HG02973 (cell line): ENCODE results near the gene MYBPC3.
"Not testable (repeated sequence)": the region's sequence is repeated elsewhere in the genome, so short reads cannot be mapped to it uniquely, and the experiment has no call there.

ENCODE experiments used
- ATAC-seq: cut with Tn5 transposase; IDR thresholded peaks from one replicate; pipeline ENCODE4 v1.9.1; 2021; ENCODE audit warnings: moderate library complexity; ENCODE audit not compliant: unreplicated experiment

MYBPC3 gene

DNA sequence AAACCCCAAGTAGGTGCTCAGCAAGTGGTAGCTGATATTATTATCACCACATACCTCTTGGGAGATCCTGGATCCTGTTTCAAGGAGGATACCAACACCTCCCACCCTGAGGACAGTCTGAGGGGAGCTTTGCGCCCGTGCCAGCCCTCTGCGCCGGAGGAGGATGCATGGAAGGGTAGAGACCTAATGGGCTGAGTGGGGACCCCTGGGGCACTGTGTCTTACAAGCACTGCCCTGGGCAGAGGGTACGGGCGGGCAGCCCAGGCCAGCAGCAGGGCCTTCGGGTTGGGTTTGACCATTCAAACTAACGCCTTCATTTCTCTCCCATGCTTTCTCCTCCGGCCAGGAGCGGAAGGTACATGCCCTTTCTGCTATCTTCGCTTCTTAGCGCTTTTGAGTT lies 26.3 kb downstream of the MYBPC3 start:
- no peak for ATAC-seq

DNA sequence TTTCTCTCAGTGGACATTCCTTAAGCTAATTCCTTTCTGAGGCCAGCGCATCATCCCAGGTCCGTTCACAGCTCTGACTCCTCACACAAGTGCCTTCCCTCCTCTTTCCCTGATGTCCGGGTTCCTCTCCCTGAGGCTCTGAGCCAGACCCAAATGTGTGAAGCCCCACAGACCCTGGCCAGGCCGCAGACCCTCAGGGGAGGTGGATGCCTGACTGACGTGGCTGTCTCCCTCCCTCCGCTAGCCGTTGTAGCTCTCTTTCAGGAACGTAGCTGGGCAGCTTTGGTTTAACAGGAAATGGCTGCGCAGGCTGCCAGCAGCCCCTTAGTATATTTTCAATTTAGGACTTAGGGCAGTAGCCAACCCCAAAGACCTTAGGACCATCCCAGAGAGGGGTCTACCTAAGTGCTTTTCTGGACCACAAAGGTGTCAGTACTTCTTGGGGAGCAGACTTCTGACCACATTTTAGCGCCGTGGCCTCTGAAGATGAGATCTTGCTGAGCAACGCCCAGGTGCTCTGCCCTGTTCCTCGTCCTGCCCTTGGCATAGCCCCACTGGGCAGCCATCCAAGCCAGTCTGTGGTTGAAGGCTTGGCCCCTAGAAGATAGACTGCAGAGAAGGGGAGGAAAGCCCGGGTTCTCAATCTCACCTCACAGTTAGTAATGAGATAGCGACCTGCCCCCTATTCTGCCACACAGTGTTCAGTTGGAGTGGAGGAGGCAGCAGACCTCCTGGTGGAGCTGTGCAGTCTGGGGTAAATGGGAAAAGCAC lies 27.0 kb downstream of the MYBPC3 start:
- no peak for ATAC-seq

DNA sequence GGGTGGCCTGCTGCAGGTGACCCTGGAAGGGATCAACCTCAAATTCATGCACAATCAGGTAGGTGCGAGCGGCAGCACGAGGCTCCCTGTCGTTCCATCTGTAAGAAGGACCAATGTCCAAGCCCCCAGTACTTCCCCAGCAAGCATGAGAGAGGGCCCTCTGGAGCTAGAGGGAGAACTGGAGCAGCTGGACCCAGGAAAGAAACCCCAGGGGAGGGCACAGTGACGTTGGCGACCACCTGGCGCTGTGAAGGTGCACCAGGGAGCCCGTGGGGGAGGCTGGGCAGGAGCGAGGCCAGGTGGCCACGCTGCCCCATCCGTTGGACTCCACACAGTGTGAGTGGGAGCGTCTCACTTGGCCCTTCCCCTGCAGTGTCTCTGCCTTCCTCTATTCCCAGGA lies 28.0 kb downstream of the MYBPC3 start:
- no peak for ATAC-seq

DNA sequence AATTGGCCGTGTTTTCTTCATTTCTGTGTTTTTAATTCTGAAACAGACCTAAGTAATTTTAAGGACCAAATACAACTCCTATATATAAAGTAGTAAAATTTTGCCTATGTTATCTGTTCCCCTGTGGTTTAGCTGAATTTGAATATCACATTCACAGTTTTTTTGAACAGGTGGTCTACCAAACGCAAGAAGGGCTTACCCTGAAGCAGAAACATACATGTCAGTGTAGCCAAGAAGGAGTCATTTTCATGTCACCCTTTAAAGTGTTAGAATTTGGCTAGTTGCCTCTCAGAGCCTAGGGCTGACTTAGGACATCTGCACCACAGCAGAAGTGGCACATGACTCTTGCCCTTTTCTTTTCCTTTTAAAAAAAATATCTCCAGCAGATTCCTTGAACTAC lies 34.3 kb downstream of the MYBPC3 start:
- ATAC-seq, result no peak

DNA sequence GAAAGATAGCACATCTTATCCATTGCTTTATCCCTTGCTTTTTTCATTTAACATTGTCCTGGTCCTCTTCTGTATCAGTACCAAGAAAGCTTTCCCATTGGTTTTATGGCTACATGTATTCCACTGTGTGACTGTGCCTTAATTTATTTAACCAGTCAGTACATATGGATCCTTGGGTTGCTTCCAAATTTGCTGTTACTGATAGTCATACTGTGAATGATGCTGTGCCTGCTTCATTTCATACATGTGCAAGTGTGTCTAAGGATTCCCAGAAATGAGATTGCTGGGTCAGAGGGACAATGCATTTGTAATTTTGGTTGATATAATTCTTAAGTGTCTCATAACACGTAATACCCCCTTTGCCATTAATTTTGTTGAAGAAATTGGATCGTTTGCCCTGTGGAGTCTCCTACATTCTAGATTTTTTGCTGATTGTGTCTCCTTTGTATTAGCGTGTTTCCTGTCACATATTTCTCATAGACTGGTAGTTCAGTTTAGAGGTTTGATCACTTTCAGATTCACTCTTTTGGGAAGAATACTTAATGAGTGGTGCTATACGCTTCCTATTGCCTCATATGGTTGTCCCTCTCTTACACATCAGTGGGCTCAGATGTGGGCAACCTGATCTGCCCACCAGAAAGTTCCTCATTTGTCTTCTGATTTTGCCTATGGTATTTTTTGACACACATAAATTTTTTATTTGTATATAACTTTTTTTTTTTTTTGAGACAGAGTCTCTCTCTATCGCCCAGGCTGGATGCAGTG lies 35.3 kb downstream of the MYBPC3 start:
- ATAC-seq, result no peak

DNA sequence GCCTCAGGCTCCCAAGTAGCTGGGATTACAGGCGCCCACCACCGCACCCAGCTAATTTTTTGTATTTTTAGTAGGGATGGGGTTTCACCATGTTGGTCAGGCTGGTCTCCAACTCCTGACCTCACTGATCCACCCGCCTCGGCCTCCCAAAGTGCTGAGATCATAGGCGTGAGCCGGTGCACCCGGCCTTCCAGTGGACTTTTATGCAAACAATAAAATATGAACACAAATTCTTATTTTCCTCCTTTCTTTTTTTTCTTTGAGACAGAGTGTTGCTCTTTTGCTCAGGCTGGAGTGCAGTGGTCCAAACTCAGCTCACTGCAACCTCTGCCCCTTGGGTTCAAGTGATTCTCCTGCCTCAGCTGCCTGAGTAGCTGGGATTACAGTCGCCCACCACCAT lies 36.0 kb downstream of the MYBPC3 start:
- not testable (repeated sequence) for ATAC-seq

DNA sequence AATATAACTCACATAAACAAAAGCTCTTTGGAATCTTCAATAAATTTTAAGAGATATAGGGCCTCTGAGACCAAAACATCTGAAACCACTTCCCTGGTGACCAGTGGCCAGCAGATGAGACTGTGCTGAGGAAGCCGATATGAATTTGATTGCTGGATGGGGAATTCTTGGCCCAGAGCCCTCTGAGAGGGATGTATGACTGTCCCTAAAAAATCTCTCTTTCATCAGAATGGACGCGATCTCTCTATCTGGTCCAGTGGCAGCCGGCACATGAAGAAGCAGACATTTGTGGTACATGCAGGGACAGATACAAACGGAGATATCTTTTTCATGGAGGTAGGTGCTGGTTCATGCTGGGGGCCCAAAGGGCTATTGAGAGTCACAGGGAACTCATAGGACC lies 37.5 kb downstream of the MYBPC3 start:
- ATAC-seq, result no peak

DNA sequence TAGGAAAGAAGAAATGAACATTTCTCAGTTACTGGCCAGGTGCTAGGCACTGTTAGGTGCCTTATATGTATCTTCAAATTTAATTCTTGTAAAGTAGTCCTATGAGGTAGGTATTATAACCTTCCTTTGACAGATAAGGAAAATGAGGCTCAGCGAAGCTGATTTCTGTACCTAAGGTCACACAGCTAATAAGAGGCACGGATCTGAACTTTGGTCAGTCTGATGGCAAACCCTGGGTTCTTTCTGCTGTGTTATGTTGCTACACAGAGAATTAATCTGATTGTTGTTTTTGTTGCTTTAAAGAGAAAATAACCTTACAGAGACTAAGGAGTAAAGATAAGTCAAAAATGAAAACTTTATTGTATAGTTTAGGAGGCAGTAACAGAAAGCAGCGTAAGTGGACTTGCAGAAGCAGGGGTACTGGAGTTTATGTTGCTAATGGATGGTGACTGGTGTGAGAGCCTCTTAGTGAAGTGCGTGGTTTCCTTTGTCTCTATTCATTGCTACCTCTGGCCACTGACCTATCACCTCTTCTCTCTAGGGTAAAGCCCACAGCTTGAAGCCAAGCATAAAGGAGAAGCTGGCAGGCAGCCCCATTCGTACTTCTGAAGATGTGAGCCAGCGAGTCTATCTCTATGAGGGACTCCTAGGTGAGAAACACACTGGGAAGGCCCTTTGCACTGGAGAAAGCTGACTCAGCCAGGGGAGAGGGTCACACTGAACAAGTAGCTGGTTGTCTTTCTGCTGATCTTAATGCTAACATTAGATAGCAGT lies 44.3 kb downstream of the MYBPC3 start:
- ATAC-seq, result no peak

DNA sequence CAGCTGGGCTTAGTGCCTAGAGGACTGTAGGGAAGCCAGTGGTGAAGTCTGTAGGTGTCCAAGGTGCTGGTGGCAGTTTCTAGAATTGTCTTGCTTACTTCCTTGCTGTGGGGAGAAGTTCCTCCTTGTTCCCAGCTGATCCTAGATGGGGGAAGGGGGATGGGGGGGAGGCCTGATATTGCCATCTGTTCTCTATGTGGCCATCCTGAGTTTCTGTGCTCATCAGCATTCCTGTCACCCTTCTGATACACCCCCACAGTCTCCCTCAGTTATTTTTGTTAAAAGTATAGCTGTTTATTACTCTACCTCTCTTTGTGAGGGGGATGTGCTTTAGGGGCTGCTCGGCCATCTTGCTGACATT lies 46.0 kb downstream of the MYBPC3 start:
- ATAC-seq, result no peak

DNA sequence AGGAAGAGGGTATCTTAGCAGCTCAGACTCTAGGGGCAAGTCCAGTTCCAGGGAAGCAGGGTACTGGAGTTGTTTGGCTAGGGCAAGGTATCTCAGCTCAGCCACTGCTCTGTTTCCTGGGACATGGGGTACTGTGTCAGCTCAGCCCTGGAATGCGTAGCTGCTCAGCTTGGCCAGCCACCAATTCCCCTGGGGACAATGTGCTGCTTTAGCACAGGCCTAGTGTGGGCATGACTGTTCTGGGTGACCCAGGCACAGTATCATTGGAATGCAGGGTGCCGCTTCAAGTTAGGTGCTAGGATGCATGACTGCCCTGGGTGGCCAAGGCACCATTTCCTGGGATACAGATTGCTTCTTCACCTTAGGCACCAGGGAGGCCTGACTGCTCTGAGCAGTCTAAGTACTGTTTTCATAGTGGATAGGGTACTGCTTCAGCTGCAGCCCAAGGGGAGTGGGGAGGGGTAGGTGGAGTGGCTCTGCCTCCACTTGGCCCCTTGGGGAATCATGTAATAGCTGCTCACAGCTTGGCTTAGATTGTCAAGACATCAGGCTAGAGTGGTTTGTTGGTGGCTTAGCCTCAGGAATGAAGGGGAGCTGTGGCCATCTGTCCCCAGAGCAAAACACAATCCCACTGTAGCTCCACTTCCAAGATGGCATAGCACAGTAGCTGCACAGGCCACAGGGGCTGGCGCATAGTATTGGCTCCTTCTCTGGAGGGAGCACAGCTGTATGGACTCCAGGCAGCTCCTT lies 46.6 kb downstream of the MYBPC3 start:
- no peak for ATAC-seq

DNA sequence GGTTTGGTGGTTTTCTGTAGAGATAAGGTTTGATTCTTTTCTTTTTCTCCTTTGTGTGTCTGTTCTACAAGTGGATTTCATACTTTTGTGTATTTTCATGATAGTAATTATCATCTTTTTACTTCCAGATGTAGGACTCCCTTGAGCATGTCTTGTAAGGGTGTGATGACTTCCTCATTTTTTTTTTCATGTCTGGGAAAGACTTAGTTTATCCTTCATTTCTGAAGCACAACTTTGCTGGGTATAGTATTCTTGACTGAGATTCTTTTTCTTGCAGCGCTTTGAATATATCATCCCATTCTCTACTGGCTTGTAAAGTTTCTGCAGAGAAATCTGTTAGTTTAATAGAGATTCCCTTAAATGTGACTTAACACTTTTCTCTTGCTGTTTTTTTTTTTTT lies 49.6 kb downstream of the MYBPC3 start:
- ATAC-seq, result no peak

DNA sequence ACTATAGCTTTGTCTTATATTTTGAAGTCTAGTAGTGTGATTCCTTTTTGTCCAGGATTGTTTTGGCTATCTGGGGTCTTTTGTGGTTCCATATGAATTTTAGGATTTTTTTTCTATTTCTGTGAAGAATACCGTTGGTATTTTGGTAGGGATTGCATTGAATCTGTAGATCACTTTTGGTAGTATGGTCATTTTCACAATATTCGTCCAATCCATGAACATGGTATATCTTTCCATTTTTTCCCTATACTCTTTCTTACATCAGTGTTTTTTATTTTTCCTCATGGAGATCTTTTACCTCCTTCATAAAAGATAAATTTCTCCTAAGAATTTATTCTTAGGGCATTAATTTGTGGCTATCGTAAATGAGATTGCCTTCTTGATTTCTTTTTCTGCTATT lies 53.4 kb downstream of the MYBPC3 start:
- ATAC-seq, result no peak

DNA sequence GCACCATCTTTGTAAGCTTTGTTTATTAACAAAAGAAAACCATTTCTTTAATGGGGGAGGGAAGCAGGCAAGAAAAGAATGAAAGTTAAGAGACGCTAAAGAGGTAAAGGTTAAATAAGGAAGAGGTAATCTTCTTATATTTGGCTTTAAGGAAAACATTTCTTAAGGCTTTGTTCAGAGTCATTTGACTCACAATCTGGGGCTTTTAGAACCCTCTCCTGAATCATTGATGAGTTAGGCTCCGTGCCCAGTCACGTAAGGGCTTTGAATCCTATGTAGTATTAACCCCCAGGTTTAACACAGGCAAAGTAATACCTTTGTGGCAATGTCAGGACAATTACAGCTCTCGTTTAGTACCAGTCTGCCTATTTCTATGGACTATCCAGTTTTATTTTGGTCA lies 56.5 kb downstream of the MYBPC3 start:
- no peak for ATAC-seq

DNA sequence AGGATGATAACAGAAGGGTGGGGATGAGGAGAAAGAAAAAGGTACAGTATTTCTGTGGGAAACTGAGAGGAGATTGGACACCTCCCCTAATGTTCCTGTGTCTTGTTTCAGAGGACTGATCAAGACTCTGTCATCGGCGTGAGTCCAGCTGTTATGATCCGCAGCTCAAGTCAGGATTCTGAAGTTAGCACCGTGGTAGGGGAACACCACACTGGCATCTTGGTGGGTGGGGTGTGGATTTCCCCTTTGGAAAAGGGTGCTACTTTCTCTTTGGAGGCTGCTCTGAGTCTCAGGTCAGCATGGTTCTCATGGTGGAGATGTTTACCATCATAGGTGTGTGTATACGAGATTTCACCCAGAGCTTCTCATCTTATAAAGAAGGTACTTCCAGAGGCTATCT lies 57.1 kb downstream of the MYBPC3 start:
- no peak for ATAC-seq

DNA sequence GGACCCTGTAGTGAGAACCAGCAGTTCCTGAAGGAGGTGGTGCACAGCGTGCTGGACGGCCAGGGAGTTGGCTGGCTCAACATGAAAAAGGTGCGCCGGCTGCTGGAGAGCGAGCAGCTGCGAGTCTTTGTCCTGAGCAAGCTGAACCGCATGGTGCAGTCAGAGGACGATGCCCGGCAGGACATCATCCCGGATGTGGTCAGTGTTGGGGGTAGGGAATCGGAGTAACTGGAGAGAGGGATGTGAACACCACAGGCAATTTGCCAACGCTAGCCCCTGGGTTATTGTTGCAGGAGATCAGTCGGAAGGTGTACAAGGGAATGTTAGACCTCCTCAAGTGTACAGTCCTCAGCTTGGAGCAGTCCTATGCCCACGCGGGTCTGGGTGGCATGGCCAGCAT lies 62.6 kb downstream of the MYBPC3 start:
- ATAC-seq, result no peak

DNA sequence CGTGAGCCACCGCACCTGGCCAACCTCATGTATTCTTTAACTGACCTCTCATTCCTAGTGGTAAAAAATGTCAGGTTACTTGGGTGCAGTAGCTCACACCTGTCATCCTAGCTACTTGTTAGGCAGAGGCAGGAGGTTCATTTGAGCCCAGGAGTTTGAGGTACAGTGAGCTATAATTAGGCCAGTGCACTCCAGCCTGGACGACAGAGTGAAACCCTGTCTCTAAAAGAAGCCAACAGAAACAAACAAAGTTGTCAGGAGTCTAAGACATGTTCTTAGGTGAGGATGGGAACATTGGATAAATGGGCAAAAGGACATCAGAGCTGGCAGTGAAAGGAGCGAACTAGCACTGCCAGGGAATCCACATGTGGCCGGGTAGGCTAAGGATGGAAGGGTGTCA lies 64.4 kb downstream of the MYBPC3 start:
- ATAC-seq, result no peak

DNA sequence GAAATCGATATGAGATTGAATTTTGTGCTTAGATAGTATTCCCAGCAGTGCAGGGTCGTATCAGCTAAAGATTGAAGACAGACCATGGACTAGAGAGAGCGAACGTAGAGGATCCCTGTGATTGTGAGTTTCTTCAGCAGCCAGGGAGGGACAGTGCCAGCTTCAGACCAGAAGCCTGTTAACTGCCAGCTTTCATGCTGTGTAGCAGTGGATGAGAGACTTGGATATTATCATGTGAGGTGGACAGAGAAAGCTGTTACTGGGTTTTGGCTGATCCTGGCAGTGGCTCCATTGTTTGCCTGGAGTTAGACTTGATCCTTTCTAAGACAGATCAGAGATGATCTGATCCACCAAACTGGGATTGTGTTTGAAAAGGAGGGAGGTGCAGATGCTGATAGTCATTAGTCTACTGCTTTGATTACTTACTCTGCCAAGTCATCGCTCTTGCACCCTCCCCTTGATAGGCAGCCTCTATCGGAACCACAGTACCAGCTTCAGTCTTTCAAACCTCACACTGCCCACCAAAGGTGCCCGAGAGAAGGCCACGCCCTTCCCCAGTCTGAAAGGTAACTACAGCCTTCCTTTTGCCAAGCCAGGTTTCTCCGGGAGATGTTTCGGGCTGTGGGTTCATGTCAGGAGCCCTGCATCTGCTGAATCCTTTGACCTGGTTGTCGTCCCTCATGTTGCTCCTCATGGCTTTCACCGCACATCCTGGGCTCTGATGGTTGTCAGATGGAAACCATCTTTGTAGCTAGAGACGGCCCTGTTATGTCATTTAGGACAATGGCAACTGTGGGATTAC lies 66.3 kb downstream of the MYBPC3 start:
- no peak for ATAC-seq

DNA sequence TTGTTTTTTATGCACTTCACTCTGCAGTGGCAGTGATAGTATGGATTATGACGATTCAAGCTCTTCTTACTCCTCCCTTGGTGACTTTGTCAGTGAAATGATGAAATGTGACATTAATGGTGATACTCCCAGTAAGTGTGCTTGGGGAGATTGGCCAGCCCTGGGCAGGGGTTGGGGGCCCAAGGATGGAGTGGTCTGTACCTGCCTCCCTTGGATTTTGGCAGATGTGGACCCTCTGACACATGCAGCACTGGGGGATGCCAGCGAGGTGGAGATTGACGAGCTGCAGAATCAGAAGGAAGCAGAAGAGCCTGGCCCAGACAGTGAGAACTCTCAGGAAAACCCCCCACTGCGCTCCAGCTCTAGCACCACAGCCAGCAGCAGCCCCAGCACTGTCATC lies 68.4 kb downstream of the MYBPC3 start:
- no peak for ATAC-seq

DNA sequence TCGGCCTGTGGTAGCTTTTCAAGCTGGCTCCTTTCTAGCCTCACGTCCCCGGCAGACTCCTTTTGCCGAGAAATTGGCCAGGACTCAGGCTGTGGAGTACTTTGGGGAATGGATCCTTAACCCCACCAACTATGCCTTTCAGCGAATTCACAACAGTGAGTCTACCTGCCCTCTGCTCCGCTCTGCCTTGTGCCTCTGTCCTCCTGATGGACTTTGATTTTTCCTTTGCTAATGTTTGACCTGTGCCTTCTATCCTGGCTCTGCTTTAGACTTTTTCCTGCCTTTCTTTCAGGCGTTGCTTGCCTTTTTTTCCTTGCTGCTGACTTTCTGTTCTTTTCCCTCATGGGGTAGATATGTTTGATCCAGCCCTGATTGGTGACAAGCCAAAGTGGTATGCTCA lies 70.0 kb downstream of the MYBPC3 start:
- no peak for ATAC-seq
